Glutamatergic neuron (in vitro differentiated cells): Measurements from ENCODE around the gene GLI2. TPM values are rescaled to one million over a fixed set of nuclear protein-coding genes. Genes with fewer than 3 reads are reported as not detected.

Experiments used
- DNase-seq: peaks from one replicate; pipeline ENCODE4 v3.0.0; 2022
- H3K27ac Mint-ChIP-seq: one replicate; pipeline ENCODE4 v1.8.0; 2020; ENCODE audit warnings: mild to moderate bottlenecking, mixed read lengths, inconsistent platforms; ENCODE audit not compliant: unreplicated experiment
- H3K27me3 Mint-ChIP-seq: one replicate; pipeline ENCODE4 v1.8.0; 2020; ENCODE audit warnings: mild to moderate bottlenecking, moderate library complexity, mixed read lengths, inconsistent platforms; ENCODE audit not compliant: unreplicated experiment
- H3K36me3 Mint-ChIP-seq: one replicate; pipeline ENCODE4 v1.8.0; 2020; ENCODE audit warnings: mild to moderate bottlenecking, mixed read lengths, inconsistent platforms; ENCODE audit not compliant: unreplicated experiment
- H3K4me1 Mint-ChIP-seq: one replicate; pipeline ENCODE4 v1.8.0; 2020; ENCODE audit warnings: mild to moderate bottlenecking, low read depth, mixed read lengths, inconsistent platforms; ENCODE audit not compliant: unreplicated experiment
- H3K4me3 Mint-ChIP-seq: one replicate; pipeline ENCODE4 v1.8.0; 2020; ENCODE audit warnings: mild to moderate bottlenecking, mixed read lengths, inconsistent platforms; ENCODE audit not compliant: unreplicated experiment
- H3K9me3 Mint-ChIP-seq: one replicate; pipeline ENCODE4 v1.8.0; 2020; ENCODE audit warnings: mild to moderate bottlenecking, moderate library complexity, mixed read lengths, inconsistent platforms; ENCODE audit not compliant: unreplicated experiment
- CTCF ChIP-seq: fragments of 200-600 bp; sonication (generic); IDR thresholded peaks from one replicate; pipeline ENCODE4 v1.5.0; 2021; ENCODE audit not compliant: partially characterized antibody, unreplicated experiment
- total RNA-seq: library from RNA; stranded (reverse); fragmentation: NEBNext Ultra II Directional; extraction: Animal tissue kit (Norgen Biotek cat#: 25700); gene quantifications from one replicate; pipeline ENCODE4 v1.2.1, GENCODE V29; 2021; ENCODE audit not compliant: unreplicated experiment

The GLI2 gene
- total RNA-seq, 1 donor from 2014 or later = 3.9 TPM

- Mint-ChIP-seq H3K36me3 (no peaks in the 10 kb centered on the region), H3K27me3 (peaks cover 8% of the 10 kb centered on the region), H3K27ac (no peak overlapping the region), H3K4me1 (peaks cover 11% of the 10 kb centered on the region), H3K9me3 (peaks cover 3% of the 10 kb centered on the region), H3K4me3 (no peak overlapping the region)
- no peak for DNase-seq
- TF ChIP-seq CTCF = no peak
Measured at GRCh38 chr2:120770641-120771040, 35.0 kb downstream of the GLI2 start.

- no peak for TF ChIP-seq CTCF
- Mint-ChIP-seq H3K4me1 (peaks cover 5% of the 10 kb centered on the region), H3K4me3 (no peak overlapping the region), H3K27ac (no peak overlapping the region), H3K27me3 (peaks cover 8% of the 10 kb centered on the region), H3K9me3 (peaks cover 3% of the 10 kb centered on the region), H3K36me3 (no peaks in the 10 kb centered on the region)
- DNase-seq = peak; percentile 7
Measured at GRCh38 chr2:120771111-120771780, 35.6 kb downstream of the GLI2 start.

- no peak for TF ChIP-seq CTCF
- Mint-ChIP-seq H3K27me3 (peaks cover 8% of the 10 kb centered on the region), H3K4me1 (peaks cover 3% of the 10 kb centered on the region), H3K36me3 (no peaks in the 10 kb centered on the region), H3K4me3 (no peak overlapping the region), H3K27ac (no peak overlapping the region), H3K9me3 (peaks cover 3% of the 10 kb centered on the region)
- DNase-seq = peak; percentile 10
Measured at GRCh38 chr2:120771781-120772208, 36.1 kb downstream of the GLI2 start.

- H3K4me1 Mint-ChIP-seq = peaks cover 3% of the 10 kb centered on the region
- peaks cover 8% of the 10 kb centered on the region for H3K27me3 Mint-ChIP-seq
- H3K9me3 Mint-ChIP-seq = peaks cover 3% of the 10 kb centered on the region
- no peak overlapping the region for H3K4me3 Mint-ChIP-seq
- no peak for TF ChIP-seq CTCF
- peak; percentile 5 for DNase-seq
- H3K36me3 Mint-ChIP-seq = no peaks in the 10 kb centered on the region
- H3K27ac Mint-ChIP-seq = no peak overlapping the region
Measured at GRCh38 chr2:120772261-120772660, 36.6 kb downstream of the GLI2 start.

GRCh38 chr2:120773186-120773800 lies 37.6 kb downstream of the GLI2 start:
- H3K9me3 Mint-ChIP-seq = peaks cover 3% of the 10 kb centered on the region
- H3K27me3 Mint-ChIP-seq = peaks cover 4% of the 10 kb centered on the region
- peak; percentile 5 for DNase-seq
- H3K4me3 Mint-ChIP-seq = no peak overlapping the region
- H3K36me3 Mint-ChIP-seq = no peaks in the 10 kb centered on the region
- no peak overlapping the region for H3K27ac Mint-ChIP-seq
- peaks cover 3% of the 10 kb centered on the region for H3K4me1 Mint-ChIP-seq
- no peak for TF ChIP-seq CTCF
